Neural progenitor cell (in vitro differentiated cells): ENCODE results near the gene TICAM2. TPM values are rescaled to one million over a fixed set of nuclear protein-coding genes. Genes with fewer than 3 reads are reported as not detected.
A peak's percentile ranks its signal among the peaks of the same experiment; 100 is the strongest.

Experiments
- DNase-seq: peaks from one replicate; pipeline ENCODE4 v3.0.0-alpha.2; 2016; ENCODE audit warnings: low spot score
- H2AFZ ChIP-seq: fragments of 200-600 bp; sonication (generic); replicated peaks from 2 replicates; pipeline ENCODE4 v1.6.1; 2016; ENCODE audit warnings: antibody characterized with exemption
- H3F3A ChIP-seq: fragments of 200-600 bp; sonication (generic); 2 replicates; pipeline ENCODE4 v1.6.1; 2016; ENCODE audit warnings: antibody characterized with exemption, low read depth
- H3K27ac ChIP-seq: fragments of 200-600 bp; sonication (generic); 2 replicates; pipeline ENCODE4 v1.5.1; 2016; ENCODE audit warnings: mild to moderate bottlenecking
- H3K27me3 ChIP-seq: fragments of 200-600 bp; sonication (generic); 2 replicates; pipeline ENCODE4 v1.6.1; 2016; ENCODE audit warnings: mild to moderate bottlenecking, moderate library complexity
- H3K36me3 ChIP-seq: fragments of 200-600 bp; sonication (generic); 2 replicates; pipeline ENCODE4 v1.5.1; 2016
- H3K4me1 ChIP-seq: fragments of 200-600 bp; sonication (generic); 2 replicates; pipeline ENCODE4 v1.6.1; 2016; ENCODE audit warnings: mixed run types
- H3K4me2 ChIP-seq: fragments of 200-600 bp; sonication (generic); 2 replicates; pipeline ENCODE4 v1.6.1; 2016
- H3K4me3 ChIP-seq: fragments of 200-600 bp; sonication (generic); 2 replicates; pipeline ENCODE4 v1.5.1; 2016
- H3K79me2 ChIP-seq: fragments of 200-600 bp; sonication (generic); 2 replicates; pipeline ENCODE4 v1.6.1; 2016; ENCODE audit warnings: low read depth
- H3K9ac ChIP-seq: fragments of 200-600 bp; sonication (generic); 2 replicates; pipeline ENCODE4 v1.6.1; 2016
- H3K9me3 ChIP-seq: fragments of 200-600 bp; sonication (generic); 2 replicates; pipeline ENCODE4 v1.5.1; 2016; ENCODE audit warnings: low read depth
- H4K20me1 ChIP-seq: fragments of 200-600 bp; sonication (generic); 2 replicates; pipeline ENCODE4 v1.6.1; 2016; ENCODE audit warnings: low read depth
- H3K27ac Mint-ChIP-seq: 3 replicates; pipeline ENCODE4 v1.8.0; 2021; ENCODE audit warnings: mixed read lengths
- H3K27me3 Mint-ChIP-seq: 2 replicates; pipeline ENCODE4 v1.8.0; 2022; ENCODE audit warnings: low read depth, mild to moderate bottlenecking, inconsistent platforms, moderate library complexity, mixed read lengths; ENCODE audit not compliant: insufficient read depth
- H3K36me3 Mint-ChIP-seq: 3 replicates; pipeline ENCODE4 v1.8.0; 2021; ENCODE audit warnings: mixed read lengths
- H3K4me1 Mint-ChIP-seq: 3 replicates; pipeline ENCODE4 v1.8.0; 2021; ENCODE audit warnings: mixed read lengths
- H3K4me3 Mint-ChIP-seq: 3 replicates; pipeline ENCODE4 v1.8.0; 2021; ENCODE audit warnings: mild to moderate bottlenecking, moderate library complexity, mixed read lengths
- H3K9me3 Mint-ChIP-seq: 3 replicates; pipeline ENCODE4 v1.8.0; 2020; ENCODE audit warnings: mixed read lengths
- EZH2 ChIP-seq: fragments of 200-600 bp; sonication (generic); IDR thresholded peaks from 2 replicates; pipeline ENCODE4 v1.6.1; 2017; ENCODE audit warnings: antibody characterized with exemption, mild to moderate bottlenecking, moderate library complexity
- EZH2phosphoT487 ChIP-seq: fragments of 200-600 bp; sonication (generic); IDR thresholded peaks from 2 replicates; pipeline ENCODE4 v1.6.1; 2017; ENCODE audit warnings: antibody characterized with exemption
- total RNA-seq: library from RNA; depleted of rRNA; stranded (reverse); fragments of >200 nt; gene quantifications from 2 replicates; pipeline ENCODE4 v1.2.3, GENCODE V29; 2015; ENCODE audit warnings: low replicate concordance
- TF ChIP-seq, protein P1 (sequence below): fragments of 200-600 bp; sonication (generic); IDR thresholded peaks from 2 replicates; pipeline ENCODE4 v1.5.1; 2017; ENCODE audit warnings: antibody characterized with exemption, mild to moderate bottlenecking

The TICAM2 gene
- total RNA-seq, 1 donor from 2014 or later = not detected

DNA sequence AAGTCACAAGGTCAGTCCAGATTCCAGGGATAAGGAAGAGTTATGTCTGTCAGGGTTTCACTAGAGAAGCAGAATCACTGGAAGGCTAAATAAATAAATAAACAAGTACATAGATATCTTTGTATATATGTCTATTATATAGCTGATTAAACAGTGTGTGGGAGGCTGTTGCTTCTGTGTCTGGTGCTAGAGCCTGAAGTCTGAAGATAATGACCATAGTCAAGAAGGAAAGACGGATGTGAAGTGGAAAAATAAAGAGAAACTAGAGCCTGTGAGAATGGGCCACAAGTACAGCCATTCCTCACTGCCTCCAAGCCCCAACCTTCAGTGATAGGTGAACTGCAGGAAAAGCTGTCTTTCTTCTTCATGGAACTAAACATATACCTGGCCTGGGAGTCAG lies 27.6 kb upstream of the TICAM2 start:
- peaks cover 2% of the 10 kb centered on the region for H3K27me3 Mint-ChIP-seq
- no peak overlapping the region for H2AFZ ChIP-seq
- no peaks in the 10 kb centered on the region for H3K27me3 ChIP-seq
- TF ChIP-seq EZH2phosphoT487 (no peak), EZH2 (no peak)
- TF ChIP-seq, protein P1, sequence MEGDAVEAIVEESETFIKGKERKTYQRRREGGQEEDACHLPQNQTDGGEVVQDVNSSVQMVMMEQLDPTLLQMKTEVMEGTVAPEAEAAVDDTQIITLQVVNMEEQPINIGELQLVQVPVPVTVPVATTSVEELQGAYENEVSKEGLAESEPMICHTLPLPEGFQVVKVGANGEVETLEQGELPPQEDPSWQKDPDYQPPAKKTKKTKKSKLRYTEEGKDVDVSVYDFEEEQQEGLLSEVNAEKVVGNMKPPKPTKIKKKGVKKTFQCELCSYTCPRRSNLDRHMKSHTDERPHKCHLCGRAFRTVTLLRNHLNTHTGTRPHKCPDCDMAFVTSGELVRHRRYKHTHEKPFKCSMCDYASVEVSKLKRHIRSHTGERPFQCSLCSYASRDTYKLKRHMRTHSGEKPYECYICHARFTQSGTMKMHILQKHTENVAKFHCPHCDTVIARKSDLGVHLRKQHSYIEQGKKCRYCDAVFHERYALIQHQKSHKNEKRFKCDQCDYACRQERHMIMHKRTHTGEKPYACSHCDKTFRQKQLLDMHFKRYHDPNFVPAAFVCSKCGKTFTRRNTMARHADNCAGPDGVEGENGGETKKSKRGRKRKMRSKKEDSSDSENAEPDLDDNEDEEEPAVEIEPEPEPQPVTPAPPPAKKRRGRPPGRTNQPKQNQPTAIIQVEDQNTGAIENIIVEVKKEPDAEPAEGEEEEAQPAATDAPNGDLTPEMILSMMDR = no peak
- no peak overlapping the region for H3K9ac ChIP-seq
- DNase-seq = no peak
- H3K27ac ChIP-seq = no peak overlapping the region
- no peaks in the 10 kb centered on the region for H3K4me1 ChIP-seq
- H3K4me2 ChIP-seq = no peak overlapping the region
- H3F3A ChIP-seq = peaks cover 6% of the 10 kb centered on the region
- H3K36me3 ChIP-seq = no peaks in the 10 kb centered on the region
- no peaks in the 10 kb centered on the region for H3K36me3 Mint-ChIP-seq
- no peaks in the 10 kb centered on the region for H3K9me3 ChIP-seq
- H3K9me3 Mint-ChIP-seq = no peaks in the 10 kb centered on the region
- H3K4me3 ChIP-seq = no peak overlapping the region
- no peak overlapping the region for H3K27ac Mint-ChIP-seq
- no peak overlapping the region for H3K4me3 Mint-ChIP-seq
- H3K4me1 Mint-ChIP-seq = peaks cover 13% of the 10 kb centered on the region
- peaks cover 6% of the 10 kb centered on the region for H4K20me1 ChIP-seq
- H3K79me2 ChIP-seq = peaks cover 16% of the 10 kb centered on the region

- Histone ChIP-seq H3K27ac (no peak overlapping the region), H3K4me3 (no peak overlapping the region), H3K9me3 (no peaks in the 10 kb centered on the region), H3K79me2 (peaks cover 42% of the 10 kb centered on the region), H3K36me3 (no peaks in the 10 kb centered on the region), H2AFZ (no peak overlapping the region), H3F3A (peaks cover 6% of the 10 kb centered on the region), H3K4me2 (no peak overlapping the region), H4K20me1 (peaks cover 31% of the 10 kb centered on the region), H3K9ac (no peak overlapping the region), H3K27me3 (no peaks in the 10 kb centered on the region), H3K4me1 (peaks cover 24% of the 10 kb centered on the region)
- H3K9me3 Mint-ChIP-seq = no peaks in the 10 kb centered on the region
- H3K4me1 Mint-ChIP-seq = peaks cover 12% of the 10 kb centered on the region
- no peak for DNase-seq
- H3K4me3 Mint-ChIP-seq = peak overlapping the region; percentile 74
- TF ChIP-seq, protein P1 = no peak
- no peak for TF ChIP-seq EZH2phosphoT487
- TF ChIP-seq EZH2 = no peak
- no peak overlapping the region for H3K27ac Mint-ChIP-seq
- H3K36me3 Mint-ChIP-seq = no peaks in the 10 kb centered on the region
- peaks cover 2% of the 10 kb centered on the region for H3K27me3 Mint-ChIP-seq
Measured at GRCh38 chr5:115627295-115627865, 25.1 kb upstream of the TICAM2 start.

GRCh38 chr5:115626445-115626823 lies 24.2 kb upstream of the TICAM2 start:
- Mint-ChIP-seq H3K27me3 (peaks cover 2% of the 10 kb centered on the region), H3K9me3 (no peaks in the 10 kb centered on the region), H3K4me1 (peaks cover 18% of the 10 kb centered on the region), H3K36me3 (no peaks in the 10 kb centered on the region), H3K27ac (peak overlapping the region; percentile 91), H3K4me3 (no peak overlapping the region)
- no peak for DNase-seq
- H3K27ac ChIP-seq = no peak overlapping the region
- peak overlapping the region; percentile 64 for H2AFZ ChIP-seq
- H3K79me2 ChIP-seq = peaks cover 51% of the 10 kb centered on the region
- H3K4me3 ChIP-seq = peak overlapping the region; percentile 71
- no peaks in the 10 kb centered on the region for H3K27me3 ChIP-seq
- H3K9ac ChIP-seq = peak overlapping the region; percentile 4
- no peaks in the 10 kb centered on the region for H3K36me3 ChIP-seq
- no peaks in the 10 kb centered on the region for H3K9me3 ChIP-seq
- peaks cover 33% of the 10 kb centered on the region for H3K4me1 ChIP-seq
- H3K4me2 ChIP-seq = peak overlapping the region; percentile 92
- no peak for TF ChIP-seq EZH2
- TF ChIP-seq, protein P1 = no peak
- no peak for TF ChIP-seq EZH2phosphoT487
- H3F3A ChIP-seq = peaks cover 6% of the 10 kb centered on the region
- peaks cover 41% of the 10 kb centered on the region for H4K20me1 ChIP-seq
